ENCODE data around the gene EHBP1.

DNA sequence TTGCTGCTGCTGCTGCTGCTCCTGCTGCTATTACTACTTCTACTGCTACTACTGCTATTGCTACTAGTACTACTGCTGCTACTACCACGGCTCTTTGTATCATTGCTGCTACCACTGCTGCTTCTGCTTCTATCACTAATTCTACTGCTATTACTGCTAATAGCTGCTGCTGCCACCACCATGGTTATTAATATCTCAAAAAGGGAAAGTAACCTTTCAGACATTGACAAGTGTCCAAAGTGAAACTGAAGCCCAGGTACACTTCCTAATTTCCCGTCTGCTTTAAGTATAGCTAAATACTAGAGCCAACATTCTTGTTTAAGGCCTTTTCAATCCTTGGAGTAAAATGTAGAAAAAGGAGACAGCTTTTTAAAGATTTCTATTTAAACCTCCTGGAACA lies 45.4 kb upstream of the EHBP1 start:
- TF ChIP-seq CTCF (IDR thresholded peaks at IDR 0.05; ENCODE audit: low read length) (no peak), EZH2 (IDR thresholded peaks at IDR 0.05; ENCODE audit: borderline replicate concordance, low read length) (no peak)
